GM19438 (cell line): ENCODE data around the gene PGD.
"Not testable (repeated sequence)": the region's sequence is repeated elsewhere in the genome, so short reads cannot be mapped to it uniquely, and the experiment has no call there.

Source experiments
- ATAC-seq: cut with Tn5 transposase; IDR thresholded peaks from one replicate; pipeline ENCODE4 v1.9.1; 2021; ENCODE audit warnings: low read depth; ENCODE audit not compliant: unreplicated experiment

Gene PGD

DNA sequence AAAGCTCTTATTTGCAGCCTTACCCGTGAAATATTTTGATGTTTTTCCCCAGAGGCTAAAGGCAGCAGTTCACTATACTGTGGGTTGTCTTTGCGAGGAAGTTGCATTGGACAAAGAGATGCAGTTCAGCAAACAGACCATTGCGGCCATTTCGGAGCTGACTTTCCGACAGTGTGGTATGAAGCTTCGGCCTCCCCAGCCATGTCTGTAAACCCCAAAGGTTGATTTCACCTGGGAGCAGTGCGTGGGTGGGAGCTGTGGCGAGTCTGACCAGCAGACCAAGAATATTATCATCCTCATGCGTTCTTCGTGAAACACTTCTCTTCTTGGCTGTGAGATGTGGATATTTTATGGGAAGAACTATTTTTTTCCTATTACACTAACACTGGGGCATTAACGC, 34.9 kb downstream of the PGD start:
- no peak for ATAC-seq

DNA sequence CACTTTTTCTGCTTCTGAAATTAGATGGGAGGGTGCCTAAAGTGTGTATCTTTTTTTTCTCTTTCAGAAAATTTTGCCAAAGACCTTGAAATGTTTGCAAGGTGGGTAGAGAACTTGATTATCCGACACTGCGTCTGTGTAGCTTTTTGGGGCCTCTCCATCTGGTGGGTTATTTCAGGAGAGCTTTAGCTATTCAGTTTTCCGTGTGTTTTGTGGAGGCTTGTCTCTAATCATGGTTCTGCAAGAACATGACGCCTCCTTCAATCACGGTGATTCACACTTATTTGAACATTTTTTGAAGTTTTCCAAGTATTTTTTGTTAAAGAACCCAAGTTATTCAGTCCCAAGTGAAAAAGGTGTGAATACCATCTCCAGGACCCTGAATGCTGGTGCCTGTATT, 35.7 kb downstream of the PGD start:
- ATAC-seq, result no peak

DNA sequence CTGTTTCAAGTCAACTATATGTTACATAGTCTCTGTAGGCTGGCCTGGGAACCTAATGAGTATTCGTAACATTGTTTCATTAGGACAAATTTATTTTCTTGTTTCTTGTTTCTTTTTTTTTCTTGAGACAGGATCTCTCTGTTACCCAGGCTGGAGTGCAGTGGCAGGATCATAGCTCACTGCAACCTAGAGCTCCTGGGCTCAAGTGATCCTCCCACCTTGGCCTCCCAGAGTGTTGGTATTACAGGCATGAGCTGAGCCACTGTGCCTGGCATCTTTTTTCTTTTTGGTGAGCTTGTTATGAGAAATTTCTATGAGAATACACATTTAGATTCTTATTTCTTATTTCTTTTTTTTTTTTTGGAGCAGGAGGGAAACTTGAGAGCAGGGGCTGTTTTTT, 38.2 kb downstream of the PGD start:
- no peak for ATAC-seq

DNA sequence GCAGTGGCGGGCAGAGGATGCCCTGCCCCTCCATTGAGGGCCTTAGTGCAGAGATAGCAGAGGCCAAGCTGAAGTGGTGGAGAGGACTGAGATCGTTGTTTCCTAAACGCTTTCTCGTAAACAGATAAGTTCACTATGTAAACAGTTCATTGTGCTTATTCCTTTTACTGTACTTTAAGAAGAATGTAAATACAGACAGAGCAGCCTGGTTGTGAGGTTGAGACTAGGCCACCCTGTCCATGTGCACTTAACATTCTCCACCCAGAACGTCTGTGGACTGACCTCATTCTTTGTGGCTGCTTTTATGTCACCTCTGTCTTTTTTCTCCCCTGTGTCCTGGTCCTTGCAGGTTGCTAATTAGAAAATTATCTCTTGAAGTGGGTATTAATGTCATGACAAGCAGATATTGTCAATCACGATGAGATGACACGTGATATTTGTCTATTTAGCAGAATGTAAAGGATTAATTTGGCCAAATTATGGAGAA, 39.9 kb downstream of the PGD start:
- ATAC-seq, result no peak

DNA sequence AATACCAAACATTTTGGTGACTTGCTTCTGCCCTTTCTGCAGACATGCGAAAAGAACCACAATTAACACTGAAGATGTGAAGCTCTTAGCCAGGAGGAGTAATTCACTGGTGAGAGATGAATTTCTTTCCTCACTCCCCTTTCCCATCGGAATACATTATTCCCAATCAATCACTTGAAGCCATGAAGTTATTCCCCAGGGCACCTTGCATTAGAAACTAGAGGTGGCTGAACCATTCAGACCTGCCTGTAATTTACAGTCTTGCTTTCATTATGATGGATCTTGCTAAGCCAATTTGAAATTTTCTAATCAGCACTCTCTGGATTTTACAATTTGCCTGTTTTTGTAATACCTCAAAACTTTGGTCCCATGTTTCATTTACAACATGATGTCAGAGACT, 41.4 kb downstream of the PGD start:
- no peak for ATAC-seq

DNA sequence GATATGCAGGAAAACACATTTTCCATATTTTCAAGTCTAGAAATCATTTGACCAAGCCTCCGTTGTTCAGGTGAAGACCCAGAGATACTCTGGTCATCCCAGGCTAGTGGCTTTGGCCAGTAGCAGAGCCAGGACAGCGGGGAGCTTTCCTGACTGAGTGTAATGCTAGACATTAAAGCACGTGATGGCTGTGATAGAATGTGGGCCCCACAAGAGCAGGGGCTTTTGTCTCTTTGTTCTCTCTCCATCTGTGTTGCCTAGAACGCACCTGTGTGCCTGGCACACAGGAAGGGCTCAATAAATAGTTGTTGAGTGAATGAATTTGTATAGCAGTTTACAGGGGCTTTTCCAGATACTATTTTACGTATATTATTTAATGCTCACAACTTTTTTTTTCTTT, 41.9 kb downstream of the PGD start:
- no peak for ATAC-seq

DNA sequence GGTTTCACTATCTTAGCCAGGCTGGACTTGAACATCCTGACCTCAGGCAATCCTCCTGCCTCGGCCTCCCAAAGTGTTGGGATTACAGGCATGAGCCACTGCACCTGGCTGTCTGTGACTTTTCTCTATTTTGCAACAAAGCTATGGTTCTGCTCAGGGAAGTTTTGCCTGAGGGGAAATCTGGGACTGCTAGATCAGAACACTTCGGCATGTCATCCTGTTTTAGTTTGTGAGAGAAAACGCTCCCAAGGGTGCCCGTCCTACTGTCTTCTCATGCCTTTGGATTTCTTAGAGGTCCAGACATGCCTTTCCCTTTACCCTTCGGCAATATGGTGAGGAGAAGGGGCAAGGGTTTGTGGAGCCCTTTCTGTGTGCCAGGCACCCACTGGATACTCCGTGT, 45.4 kb downstream of the PGD start:
- no peak for ATAC-seq

DNA sequence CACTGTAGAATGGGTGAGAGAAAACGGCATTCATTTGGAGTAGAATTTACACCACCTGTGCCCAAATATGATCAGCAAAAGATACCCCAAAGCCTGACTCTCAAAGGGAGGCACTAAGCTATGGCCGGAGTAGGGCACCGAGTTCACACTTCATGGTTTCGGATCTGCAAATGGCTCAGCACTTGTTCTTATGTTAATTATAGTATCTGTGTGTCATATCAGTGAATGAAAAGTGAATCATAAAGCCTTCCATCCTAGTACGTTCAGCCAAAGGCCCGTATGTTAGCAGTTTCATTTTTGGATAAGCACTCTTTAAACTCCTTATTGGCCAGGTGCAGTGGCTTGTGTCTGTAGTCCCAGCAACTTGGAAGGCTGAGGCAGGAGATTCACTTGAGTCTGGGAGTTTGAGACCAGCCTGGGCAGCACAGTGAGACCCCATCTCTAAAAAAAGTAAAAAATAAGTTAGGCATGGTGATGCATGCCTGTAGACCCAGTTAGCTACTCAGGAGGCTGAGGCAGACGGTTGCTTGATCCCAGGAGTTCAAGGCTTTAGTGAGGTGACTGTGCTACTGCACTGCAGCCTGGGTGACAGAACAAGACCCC, 46.0 kb downstream of the PGD start:
- ATAC-seq, result no peak

DNA sequence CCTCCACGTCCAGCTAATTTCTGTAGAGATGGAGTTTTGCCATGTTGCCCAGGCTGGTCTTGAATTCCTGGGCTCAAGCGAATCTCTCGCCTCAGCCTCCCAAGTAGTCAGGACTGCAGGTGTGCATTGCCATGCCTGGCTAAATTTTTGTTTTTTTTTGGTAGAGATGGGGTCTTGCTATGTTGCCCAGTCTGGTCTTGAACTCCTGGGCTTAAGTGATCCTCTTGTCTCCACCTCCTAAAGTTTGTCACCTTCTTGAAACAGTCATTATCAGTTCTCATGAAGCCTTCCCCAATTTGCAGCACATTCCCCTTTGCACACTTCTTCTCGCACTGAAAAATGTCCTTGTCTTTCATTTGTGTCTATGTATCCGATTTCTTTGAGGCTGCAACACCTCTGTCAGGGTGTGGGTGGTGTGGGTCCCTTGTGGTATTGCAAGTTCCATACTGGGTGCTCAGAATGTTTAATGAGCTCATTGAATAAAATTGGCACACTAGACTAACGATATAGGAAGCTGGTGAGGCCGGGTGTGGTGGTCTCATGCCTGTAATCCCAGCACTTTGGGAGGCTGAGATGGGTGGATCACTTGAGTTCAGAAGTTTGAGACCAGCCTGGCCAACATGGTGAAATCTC, 48.0 kb downstream of the PGD start:
- no peak for ATAC-seq

DNA sequence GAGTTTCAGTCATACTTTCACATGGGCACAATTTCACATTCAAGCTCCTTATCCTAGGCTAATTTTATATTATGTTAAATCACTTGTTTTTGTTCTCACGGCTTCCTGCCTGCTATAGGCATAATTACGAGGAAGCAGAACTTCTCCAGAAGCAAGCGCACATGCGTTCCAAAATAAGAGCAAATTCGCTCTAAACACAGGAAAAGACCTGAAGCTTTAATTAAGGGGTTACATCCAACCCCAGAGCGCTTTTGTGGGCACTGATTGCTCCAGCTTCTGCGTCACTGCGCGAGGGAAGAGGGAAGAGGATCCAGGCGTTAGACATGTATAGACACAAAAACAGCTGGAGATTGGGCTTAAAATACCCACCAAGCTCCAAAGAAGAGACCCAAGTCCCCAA, 50.9 kb downstream of the PGD start, which contains the start of gene CORT:
TSS of gene CORT (plus strand) at position 281 of the 400 bp plus-strand sequence. CDS start 193 bp downstream, outside the sequence.
- ATAC-seq, result no peak

DNA sequence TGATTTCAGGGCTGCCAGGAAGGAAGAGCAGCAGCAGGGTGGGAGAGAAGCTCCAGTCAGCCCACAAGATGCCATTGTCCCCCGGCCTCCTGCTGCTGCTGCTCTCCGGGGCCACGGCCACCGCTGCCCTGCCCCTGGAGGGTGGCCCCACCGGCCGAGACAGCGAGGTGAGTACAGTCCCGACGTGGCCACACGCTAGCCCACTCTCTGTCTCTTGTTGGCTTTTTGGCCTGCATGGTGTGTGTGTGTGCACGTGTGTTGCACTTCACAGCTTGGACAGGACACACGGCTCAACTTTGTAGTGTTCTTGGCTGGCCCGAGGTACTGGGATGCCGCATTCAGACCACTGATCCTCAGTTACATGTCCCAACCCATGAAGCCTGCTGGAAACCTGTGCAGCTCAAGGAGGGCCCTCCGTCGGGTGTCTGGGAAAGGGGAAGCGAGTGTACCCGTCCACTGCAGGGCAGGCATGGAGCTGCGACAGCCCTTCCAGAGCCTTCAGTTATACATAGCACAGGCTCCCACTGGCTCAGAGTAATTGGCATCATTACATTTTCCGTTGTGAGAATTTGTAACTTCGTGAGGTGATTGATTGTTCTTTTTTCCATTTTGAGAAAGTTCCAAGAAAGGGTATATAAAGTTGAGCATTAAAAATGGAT, 51.4 kb downstream of the PGD start:
- no peak for ATAC-seq

DNA sequence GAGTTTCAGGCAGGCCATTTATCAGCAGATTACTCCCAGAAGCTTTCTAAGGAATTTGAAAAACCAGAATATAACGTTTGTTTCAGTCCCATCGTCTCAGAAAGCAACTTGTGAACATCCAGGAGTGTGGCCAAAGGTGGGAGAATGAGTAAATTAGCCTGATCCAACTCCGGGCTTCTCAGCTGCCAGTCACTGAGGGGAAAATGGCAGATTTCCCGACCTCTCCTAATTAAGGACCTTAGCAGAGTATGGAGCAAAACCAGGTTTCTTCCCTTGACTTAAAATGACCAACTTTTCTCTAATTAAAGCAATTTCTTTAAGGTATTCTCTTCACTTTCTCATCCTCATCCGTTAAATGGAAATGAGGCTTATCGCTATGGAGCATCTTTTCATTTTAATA, 52.0 kb downstream of the PGD start:
- ATAC-seq, result no peak

DNA sequence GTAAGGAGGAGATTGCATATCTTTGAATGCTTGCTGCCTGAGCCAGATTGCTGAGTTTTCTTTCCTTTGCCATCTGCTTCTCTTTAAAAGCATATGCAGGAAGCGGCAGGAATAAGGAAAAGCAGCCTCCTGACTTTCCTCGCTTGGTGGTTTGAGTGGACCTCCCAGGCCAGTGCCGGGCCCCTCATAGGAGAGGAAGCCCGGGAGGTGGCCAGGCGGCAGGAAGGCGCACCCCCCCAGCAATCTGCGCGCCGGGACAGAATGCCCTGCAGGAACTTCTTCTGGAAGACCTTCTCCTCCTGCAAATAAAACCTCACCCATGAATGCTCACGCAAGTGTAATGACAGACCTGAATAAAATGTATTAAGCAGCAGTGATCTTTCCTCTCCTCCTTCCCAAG, 52.4 kb downstream of the PGD start:
- no peak for ATAC-seq

DNA sequence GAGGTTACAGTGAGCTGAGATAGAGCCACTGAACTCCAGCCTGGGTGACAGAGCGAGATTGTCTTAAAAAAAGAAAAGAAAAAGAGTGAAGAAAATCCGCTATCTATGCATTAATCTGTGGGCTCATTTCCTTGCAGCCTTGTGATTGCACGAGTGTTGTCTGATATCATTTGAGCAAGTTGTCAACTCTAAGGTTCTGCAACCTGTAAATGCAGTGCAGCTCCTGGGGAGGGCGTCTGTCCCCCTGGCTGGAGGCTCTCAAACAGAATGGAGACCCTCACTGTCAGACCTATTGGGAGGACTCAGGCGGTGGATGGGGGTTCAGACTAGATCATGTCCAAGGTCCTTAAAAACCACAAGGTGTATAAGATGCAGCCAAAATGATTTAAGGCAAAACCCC, 57.2 kb downstream of the PGD start:
- no peak for ATAC-seq

DNA sequence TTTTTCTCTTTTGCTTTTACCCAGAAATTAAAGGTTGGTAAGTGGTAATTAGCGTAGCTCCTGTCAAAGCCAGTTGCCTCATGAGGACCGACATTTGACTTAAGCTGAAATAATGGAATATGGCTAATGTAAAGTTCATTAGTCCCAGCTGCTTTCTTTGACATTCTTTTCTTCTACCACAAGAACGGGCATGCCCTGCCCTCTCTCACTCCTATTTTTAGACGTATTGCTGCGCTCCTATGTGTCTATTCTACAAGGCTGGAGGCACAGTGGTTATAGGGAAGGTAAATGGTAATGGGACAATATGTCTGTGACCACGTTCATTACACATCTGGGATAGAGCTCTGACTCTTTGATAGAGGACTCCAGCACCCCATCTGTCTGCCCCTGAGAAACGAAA, 57.8 kb downstream of the PGD start:
- no peak for ATAC-seq

DNA sequence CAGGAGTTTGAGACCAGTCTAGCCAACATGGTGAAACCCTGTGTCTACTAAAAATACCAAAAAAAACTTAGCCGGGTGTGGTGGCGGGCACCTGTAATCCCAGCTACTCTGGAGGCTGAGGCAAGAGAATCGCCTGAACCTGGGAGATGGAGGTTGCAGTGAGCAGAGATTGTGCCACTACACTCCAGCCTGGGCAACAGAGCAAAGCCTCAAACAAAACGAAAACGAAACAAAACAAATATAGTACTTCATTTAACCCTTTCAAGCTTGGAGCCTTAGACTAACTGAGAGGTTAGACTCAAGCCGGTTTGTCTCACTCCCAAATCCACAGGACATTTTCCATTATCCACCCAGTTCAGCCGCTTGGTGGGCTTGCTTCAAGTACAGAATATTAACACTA, 58.6 kb downstream of the PGD start:
- not testable (repeated sequence) for ATAC-seq

DNA sequence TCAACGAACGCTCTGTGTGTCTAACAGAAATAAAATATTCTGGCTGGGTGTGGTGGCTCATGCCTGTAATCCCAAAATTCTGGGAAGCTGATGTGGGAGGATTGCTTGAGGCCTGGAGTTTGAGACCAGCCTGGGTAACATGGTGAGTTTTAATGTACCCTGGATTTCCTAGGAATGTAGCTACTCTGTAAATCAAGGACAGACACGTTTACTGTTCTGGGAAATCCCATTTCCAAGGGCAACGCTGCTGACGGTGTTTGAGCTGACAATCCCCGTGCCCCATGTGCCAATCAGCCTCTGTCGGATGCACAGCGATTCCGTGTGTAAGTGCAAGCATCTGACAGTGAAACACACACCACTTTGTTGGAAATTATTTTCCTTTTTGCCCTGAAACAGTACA, 59.0 kb downstream of the PGD start:
- ATAC-seq, result no peak

DNA sequence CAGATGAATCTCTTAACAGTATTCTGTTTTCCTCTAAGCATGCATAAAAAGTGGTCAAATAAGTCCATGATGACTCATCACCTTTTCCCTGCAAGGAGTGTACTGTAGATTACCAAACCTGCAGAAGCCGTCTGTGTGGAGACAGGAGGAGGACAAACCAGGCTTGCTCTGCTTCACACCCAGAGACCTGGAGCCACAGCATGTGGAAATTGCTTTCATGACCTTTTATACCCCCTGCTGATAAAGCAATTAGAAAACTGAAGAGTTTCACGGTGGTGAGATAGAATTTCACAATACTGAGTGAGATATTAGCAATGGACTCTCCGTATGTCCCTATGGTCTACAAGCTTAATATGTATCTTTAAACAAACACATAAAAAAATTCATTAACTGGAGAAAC, 60.3 kb downstream of the PGD start:
- ATAC-seq, result no peak

DNA sequence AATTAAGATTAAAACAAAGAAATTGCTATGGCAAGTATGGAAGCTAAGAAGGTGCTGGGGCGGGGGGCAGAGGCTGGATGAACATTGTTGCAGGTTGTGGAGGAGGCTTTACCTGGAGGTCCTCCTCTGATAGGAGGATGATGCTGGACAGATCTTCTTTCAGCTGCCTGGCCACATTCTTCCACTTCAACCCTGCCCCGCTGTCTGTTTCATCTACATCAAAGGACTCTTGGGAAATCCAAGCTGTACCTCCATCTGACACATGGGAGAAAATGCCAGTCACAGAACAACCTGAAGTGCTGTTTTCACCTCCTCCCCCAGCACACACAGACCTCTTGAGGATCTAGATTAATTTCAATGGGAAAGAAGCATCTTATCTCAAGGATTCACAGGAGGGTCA, 68.2 kb downstream of the PGD start:
- ATAC-seq, result no peak

DNA sequence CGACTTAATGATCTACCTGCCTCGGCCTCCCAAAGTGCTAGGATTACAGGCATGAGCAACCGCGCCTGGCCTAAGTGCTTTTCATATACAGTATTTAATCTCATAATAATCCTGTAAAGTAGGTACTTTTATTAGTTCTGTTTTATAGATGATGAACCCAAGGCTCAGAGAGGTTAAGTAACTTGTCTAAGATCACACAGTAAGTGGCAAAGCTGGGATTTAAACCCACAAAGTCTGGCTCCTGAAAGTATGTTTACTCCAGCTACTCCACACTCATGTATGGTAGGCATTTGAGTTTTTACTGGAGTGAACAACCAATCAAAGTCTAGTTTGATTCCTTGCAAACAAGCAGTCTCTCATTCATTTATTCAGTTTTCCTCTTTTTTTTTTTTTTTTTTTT, 71.2 kb downstream of the PGD start:
- no peak for ATAC-seq
